Mucosa of rectum (tissue), 2 donors: ENCODE data around the gene GNB5.
"Not testable (repeated sequence)": the region's sequence is repeated elsewhere in the genome, so short reads cannot be mapped to it uniquely, and the experiment has no call there.

Experiments
- H3K27ac ChIP-seq, 2 donors: one replicate each; pipeline ENCODE4 v1.7.0; 2013; ENCODE audit warnings: inconsistent platforms in 2 of 2, low read depth in 2 of 2, low read length in 2 of 2
- H3K27me3 ChIP-seq, 2 donors: one replicate each; pipeline ENCODE4 v1.7.0; 2013; ENCODE audit warnings: low read length in 2 of 2; ENCODE audit not compliant: control insufficient read depth in 2 of 2, insufficient read depth in 2 of 2
- H3K36me3 ChIP-seq, 2 donors: one replicate each; pipeline ENCODE4 v1.7.0; 2013; ENCODE audit warnings: low read length in 2 of 2; ENCODE audit not compliant: control insufficient read depth in 2 of 2, insufficient read depth in 2 of 2
- H3K4me1 ChIP-seq, 2 donors: one replicate each; pipeline ENCODE4 v1.7.0; 2013; ENCODE audit warnings: low read length in 2 of 2, mild to moderate bottlenecking in 1 of 2; ENCODE audit not compliant: control insufficient read depth in 2 of 2, insufficient read depth in 2 of 2
- H3K4me3 ChIP-seq, 2 donors: one replicate each; pipeline ENCODE4 v1.7.0; 2013; ENCODE audit warnings: low read length in 2 of 2
- H3K9ac ChIP-seq, 2 donors: one replicate each; pipeline ENCODE4 v1.7.0; 2013; ENCODE audit warnings: low read length in 2 of 2, low read depth in 1 of 2, mild to moderate bottlenecking in 1 of 2
- H3K9me3 ChIP-seq, 2 donors: one replicate each; pipeline ENCODE4 v1.7.0; 2013; ENCODE audit warnings: low read length in 2 of 2; ENCODE audit not compliant: control insufficient read depth in 2 of 2
- donor health status: healthy.
- donor health status: Normal muscosa, but diverticular disease.

Gene GNB5

DNA sequence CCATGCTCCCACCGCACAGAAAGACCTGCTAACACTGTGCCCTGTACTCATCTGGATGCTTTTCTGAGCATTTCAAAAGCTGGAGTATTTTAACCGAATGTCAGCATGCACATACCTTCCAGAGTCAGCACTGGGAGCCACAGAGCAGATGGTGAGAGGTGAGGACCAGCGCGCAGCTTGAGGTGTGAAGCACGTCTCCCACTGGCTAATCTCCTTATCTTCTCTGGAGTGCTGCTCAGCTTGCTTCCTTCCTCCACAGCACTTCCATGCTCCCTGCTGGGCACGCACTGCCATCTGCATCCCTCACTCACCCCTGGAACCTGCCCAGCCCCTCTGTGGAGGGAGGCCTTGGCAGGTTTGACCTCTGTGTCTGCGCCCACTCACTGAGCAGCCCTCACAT is at the start of gene GNB5:
Gene GNB5 (minus strand): TSS at position 186 of the 400 bp plus-strand sequence. CDS start 6,716 bp downstream, outside the sequence.
- Histone ChIP-seq H3K27me3 (no peaks in the 10 kb centered on the region), H3K4me1 (no peaks in the 10 kb centered on the region), H3K9ac (no peak within 1 kb of the TSS), H3K4me3 (no peak within 1 kb of the TSS), H3K36me3 (peaks cover 16 to 27% of the 10 kb centered on the region in 2 donors), H3K9me3 (no peaks in the 10 kb centered on the region), H3K27ac (no peak within 1 kb of the TSS)

DNA sequence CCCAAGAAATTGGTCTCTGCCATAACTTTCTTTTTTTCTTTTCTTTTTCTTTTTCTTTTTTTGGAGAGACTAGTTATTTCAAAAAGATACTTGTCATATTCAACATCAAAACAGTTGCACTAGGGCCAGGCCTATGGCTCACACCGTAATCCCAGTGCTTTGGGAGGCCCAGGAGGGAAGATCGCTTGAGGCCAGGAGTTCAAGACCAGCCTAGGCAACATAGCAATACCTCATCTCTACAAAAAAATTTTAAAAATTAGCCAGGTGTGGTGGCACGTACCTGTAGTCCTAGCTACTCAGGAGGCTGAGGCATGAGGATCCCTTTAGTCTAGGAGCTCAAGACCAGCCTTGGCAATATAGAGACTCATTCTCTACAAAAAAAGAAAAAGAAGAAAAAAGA is 49.0 kb upstream of the GNB5 start:
- no peak overlapping the region for H3K27ac ChIP-seq
- H3K9ac ChIP-seq = no peak overlapping the region
- H3K4me3 ChIP-seq = no peak overlapping the region

DNA sequence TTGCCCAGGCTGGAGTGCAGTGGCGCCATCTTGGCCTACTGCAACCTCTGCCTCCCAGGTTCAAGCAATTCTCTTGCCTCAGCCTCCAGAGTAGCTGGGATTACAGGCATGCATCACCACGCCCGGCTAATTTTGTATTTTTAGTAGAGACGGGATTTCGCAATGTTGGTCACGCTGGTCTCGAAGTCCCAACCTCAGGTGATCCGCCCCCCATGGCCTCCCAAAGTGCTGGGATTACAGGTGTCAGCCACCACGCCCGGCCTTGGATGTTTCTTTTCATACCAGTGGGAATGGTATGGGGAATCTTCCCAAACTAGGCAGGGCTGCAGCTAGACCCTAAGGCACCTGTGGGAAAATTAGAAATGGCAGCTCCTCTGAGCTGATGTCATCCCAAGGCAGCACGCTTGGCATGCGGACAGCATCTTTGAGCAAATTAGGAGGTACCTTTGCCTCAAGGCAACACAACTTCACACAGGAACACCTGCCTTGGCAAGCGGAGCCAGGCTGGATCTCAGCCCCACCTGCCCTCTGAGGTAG is 47.9 kb upstream of the GNB5 start:
- not testable (repeated sequence) for H3K9ac ChIP-seq, H3K4me3 ChIP-seq, H3K9me3 ChIP-seq, H3K27me3 ChIP-seq, H3K27ac ChIP-seq, H3K4me1 ChIP-seq
- H3K36me3 ChIP-seq = peaks cover 47 to 59% of the 10 kb centered on the region in 2 donors

More for the DNA sequence above, 49.0 kb upstream of the GNB5 start:
- H3K9me3 ChIP-seq = no peaks in the 10 kb centered on the region
- no peaks in the 10 kb centered on the region for H3K27me3 ChIP-seq
- H3K4me1 ChIP-seq = no peaks in the 10 kb centered on the region
- H3K36me3 ChIP-seq = peaks cover 48 to 60% of the 10 kb centered on the region in 2 donors

DNA sequence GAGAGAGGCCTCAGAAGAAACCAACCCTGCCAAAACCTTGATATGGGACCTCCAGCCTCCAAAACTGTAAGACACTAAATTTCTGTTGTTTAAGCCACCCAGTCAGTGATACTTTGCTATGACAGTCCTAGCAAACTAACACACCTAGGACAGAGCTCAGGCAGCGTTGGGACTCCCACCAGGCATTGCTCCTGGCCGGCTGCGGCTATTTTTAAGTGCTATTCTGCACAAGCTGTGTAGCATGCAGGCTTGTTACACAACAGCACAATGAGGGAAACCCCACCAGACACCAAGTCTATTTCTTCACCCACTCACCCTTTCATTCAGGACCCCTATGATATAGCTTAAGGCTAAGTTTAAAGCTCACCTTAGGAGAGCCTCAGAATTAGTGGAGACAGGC is 47.0 kb upstream of the GNB5 start:
- H3K27ac ChIP-seq = no peak overlapping the region
- H3K4me1 ChIP-seq = peaks cover 8 to 15% of the 10 kb centered on the region in 2 donors
- no peak overlapping the region for H3K9ac ChIP-seq
- H3K9me3 ChIP-seq = no peaks in the 10 kb centered on the region
- H3K36me3 ChIP-seq = peaks cover 47 to 51% of the 10 kb centered on the region in 2 donors
- H3K4me3 ChIP-seq = no peak overlapping the region
- H3K27me3 ChIP-seq = no peaks in the 10 kb centered on the region

DNA sequence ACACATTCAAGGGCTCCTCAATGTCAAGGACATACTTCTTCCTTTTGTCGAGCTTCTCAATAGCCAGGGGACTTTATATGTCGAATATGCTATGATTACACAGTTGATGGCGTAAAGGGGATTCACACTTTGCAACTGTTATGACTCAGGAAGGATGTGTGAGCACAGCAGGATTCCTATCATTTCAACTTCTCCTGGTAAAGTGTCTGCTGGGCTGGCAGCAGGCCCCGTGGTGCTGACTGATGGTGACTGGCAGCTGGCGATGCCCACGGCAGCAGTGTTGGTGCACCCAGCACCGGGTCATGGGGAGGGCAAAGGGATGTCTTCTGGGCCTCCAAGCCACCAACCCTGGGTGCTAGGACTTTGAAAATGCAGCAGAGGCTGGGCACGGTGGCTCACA is 44.8 kb upstream of the GNB5 start:
- H3K27me3 ChIP-seq = no peaks in the 10 kb centered on the region
- no peak overlapping the region for H3K4me3 ChIP-seq
- H3K9me3 ChIP-seq = no peaks in the 10 kb centered on the region
- peaks cover 8 to 19% of the 10 kb centered on the region in 2 donors for H3K4me1 ChIP-seq
- no peak overlapping the region for H3K27ac ChIP-seq
- H3K36me3 ChIP-seq = peaks cover 34 to 39% of the 10 kb centered on the region in 2 donors
- H3K9ac ChIP-seq = no peak overlapping the region

DNA sequence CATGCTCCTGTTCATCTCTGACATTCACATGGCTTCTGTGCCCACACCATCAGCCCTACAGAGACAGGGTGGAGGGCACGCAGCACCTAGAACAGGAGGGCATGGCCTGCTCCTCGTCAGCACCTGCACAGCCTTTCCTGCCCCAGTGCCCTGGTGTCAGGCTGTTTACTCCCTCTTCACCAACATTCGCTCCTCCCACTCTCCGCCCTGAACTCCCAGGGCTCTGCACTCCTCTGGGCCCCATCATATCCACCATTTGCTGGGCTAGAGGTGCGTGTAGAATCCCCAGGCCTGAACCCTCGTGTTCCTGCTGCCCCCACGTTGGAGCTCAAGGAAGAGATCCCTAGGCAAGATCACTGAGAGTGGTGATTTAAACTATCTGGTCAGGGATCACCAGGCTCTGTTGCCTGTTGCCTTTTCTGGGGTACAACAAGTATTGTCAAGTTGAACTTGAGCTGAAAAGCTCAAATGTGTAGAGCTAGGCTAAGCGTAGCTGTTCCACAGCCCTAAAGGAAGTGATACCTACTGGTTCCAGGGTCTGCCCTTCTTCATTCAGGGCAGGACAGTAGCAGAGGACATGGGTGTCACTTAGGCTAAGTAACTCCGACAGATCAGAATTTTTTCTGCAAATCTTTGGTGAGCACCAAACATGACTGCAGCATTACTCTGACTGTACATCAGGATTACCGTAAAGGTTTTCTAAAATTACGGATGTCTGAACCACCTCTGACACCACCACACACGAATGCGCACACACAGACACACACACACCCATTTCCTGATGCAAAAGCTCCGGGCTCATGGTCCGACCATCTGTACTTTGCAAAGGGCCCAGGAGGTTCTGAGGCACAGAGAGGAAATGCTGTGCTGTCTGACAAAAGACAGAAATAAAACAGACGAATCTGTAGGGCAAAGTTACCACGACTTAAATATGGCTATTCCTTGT is 43.7 kb upstream of the GNB5 start:
- peak overlapping the region in 1 of 2 donors; percentile 19 for H3K9ac ChIP-seq
- H3K4me3 ChIP-seq = no peak overlapping the region
- H3K27ac ChIP-seq = peak overlapping the region; percentile 18 to 61
- no peaks in the 10 kb centered on the region for H3K9me3 ChIP-seq
- peaks cover 34 to 38% of the 10 kb centered on the region in 2 donors for H3K36me3 ChIP-seq
- no peaks in the 10 kb centered on the region for H3K27me3 ChIP-seq
- H3K4me1 ChIP-seq = peaks cover 8 to 21% of the 10 kb centered on the region in 2 donors

DNA sequence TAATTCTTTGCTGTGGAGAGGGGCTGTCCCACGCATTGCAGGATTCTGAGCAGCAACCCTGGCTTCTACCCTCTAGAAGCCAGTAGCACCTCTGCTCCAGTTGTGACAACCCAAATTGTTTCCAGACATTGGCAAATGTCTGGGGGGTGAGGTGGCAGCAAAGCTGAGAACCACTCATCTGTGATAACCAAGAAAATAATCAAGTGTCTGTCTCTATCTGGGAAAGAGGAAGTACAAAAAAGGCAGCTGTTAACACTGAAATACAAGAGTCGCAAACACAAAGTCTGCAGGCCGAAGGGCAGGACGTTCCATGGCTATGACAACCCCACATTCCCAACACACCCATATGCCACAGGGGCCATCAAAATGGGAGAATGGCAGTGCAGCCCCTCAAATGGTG is 42.2 kb upstream of the GNB5 start:
- H3K4me3 ChIP-seq = peak overlapping the region in 1 of 2 donors; percentile 13
- no peaks in the 10 kb centered on the region for H3K9me3 ChIP-seq
- no peak overlapping the region for H3K9ac ChIP-seq
- H3K36me3 ChIP-seq = peaks cover 27 to 32% of the 10 kb centered on the region in 2 donors
- peak overlapping the region; percentile 61 to 64 for H3K27ac ChIP-seq
- H3K27me3 ChIP-seq = no peaks in the 10 kb centered on the region
- peaks cover 8 to 29% of the 10 kb centered on the region in 2 donors for H3K4me1 ChIP-seq

DNA sequence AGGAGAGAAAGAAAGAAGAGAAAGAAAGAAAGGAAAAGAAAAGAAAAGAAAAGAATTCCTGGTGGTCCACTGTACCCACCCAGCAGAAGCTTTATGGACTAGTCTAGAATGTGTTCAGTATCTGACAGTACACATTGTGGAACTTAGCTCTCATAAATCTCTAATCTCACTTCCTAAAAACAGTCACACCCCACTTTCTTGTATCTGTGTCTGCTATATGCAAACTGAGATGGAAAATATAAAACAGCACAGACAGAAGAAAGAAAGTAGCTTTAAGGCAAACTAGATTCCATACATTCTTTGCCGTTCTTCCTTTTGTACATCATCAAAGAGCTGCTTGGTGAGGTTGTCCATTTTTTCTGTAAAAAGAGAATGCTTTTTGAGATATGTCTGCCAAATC is 41.1 kb upstream of the GNB5 start:
- H3K9me3 ChIP-seq = no peaks in the 10 kb centered on the region
- no peaks in the 10 kb centered on the region for H3K27me3 ChIP-seq
- H3K4me3 ChIP-seq = peak overlapping the region in 1 of 2 donors; percentile 15
- H3K27ac ChIP-seq = peak overlapping the region in 1 of 2 donors; percentile 40
- H3K36me3 ChIP-seq = peaks cover 22 to 25% of the 10 kb centered on the region in 2 donors
- peaks cover 8 to 29% of the 10 kb centered on the region in 2 donors for H3K4me1 ChIP-seq
- no peak overlapping the region for H3K9ac ChIP-seq

DNA sequence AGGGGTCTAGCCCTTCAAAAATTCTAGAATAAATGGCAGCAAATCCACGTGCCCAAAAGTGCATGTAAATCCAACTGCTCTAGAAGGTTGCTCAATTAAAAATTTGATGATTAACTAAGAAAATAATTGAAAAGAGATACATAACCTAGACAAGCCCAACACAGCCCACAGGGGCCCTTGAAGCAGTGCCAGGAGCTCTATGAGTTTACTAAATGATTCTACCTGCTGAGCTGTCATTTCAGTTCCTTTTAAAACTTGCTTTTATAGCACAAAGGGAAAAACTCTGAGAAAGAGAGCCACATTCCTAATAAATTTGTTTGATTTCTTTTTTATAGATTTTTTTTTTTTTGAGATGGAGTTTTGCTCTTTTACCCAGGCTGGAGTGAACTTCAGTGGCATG is 38.9 kb upstream of the GNB5 start:
- no peak overlapping the region for H3K9ac ChIP-seq
- peaks cover 8 to 29% of the 10 kb centered on the region in 2 donors for H3K4me1 ChIP-seq
- no peak overlapping the region for H3K4me3 ChIP-seq
- peaks cover 18 to 24% of the 10 kb centered on the region in 2 donors for H3K36me3 ChIP-seq
- no peaks in the 10 kb centered on the region for H3K27me3 ChIP-seq
- no peaks in the 10 kb centered on the region for H3K9me3 ChIP-seq
- peak overlapping the region; percentile 66 to 82 for H3K27ac ChIP-seq

DNA sequence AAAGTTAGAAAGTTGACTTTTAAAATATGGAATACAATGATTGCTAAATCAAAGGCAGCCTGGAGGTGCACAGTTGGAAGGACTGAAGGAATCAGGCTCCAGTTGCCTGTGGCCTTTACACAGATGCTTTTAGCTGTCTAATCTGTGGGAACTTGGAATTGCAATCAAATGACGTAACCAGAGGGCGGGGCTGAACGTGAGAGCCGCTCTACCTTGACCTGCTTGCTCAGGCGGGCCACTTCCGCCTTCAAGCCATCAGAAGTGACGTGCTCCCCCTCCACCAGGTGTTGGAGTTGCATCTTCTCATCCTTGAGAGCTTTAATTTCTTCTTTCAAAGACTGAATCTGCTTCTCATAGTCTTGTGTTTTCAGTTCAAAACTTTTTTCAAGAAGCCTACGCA is 37.7 kb upstream of the GNB5 start:
- Histone ChIP-seq H3K9me3 (no peaks in the 10 kb centered on the region), H3K4me3 (no peak overlapping the region), H3K27ac (peak overlapping the region; percentile 66 to 82), H3K9ac (no peak overlapping the region), H3K4me1 (peaks cover 2 to 22% of the 10 kb centered on the region in 2 donors), H3K36me3 (peaks cover 21 to 24% of the 10 kb centered on the region in 2 donors), H3K27me3 (no peaks in the 10 kb centered on the region)
